Non-pigmented ciliary epithelial cell (primary cell): Measurements from ENCODE around the gene FAM81B.

Experiments
- DNase-seq: peaks from one replicate; pipeline ENCODE4 v3.0.0-alpha.2; 2010; ENCODE audit warnings: low read depth

Gene FAM81B

DNA sequence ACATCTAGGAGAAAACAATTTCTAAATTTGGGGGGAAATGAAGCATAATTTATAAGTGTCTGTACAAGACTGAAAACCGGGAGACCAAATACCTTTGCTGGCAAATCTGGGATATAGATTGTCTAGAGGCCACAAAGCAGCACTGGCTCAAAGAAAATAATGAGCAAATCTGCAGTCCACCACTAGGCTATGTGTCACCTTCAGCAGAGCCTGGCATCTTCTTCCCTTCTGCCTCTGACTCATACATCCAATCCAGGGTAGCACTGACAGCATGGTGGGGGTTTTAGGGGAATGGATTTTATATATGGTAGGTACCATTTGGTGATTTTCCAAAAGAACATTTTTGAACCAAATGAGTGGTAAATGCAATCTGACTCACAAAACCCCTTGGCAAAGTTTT, 12.8 kb downstream of the FAM81B start:
- no peak for DNase-seq

DNA sequence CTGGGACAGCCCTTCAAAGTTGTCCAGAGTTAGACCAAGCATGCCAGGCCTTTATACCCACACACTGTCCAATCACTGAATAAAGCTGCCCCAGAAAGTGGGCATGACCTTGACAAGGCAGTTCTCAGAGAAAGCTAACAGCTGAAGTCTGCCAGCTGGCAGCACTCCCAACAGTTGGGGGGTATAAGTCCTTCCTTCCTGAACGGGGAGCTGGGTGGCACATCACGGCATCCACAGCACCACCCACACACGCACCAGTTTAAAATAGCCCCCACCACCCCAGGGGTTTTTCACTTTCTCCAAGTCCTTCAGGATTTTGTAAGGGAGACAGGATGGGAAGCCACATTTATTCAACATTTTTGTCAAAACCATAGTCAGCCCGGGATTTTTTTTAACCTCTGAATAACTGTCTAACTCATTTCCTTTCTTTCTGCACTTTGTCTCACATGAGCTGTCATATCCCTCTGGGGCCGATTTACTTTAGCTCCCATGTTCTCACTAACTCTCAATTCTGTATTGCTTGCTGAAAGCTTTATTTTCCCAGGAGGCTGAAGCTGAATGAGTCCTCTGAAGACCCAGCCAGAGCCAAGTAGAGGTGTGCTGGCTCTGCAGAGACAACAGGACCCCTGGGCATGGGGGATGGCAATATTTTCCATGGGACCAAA, 15.4 kb downstream of the FAM81B start:
- no peak for DNase-seq

DNA sequence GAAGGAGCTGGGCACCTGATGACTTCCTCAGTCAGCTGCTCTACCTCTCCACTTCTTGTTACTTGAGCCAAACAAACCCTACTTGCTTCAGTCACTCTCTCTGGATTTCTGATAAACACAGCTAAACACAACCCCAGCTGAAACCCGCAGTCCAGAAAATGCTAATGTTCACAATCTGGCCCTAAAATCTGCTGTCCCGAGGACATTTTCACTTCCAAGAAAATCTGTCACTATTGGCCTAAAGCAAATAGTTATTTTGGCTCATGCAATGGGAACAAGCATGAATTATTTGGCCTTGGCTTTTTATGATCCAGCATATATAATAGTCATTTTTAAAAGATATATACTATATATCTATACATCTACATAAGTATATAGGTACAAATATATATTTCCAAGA, 19.1 kb downstream of the FAM81B start:
- no peak for DNase-seq

DNA sequence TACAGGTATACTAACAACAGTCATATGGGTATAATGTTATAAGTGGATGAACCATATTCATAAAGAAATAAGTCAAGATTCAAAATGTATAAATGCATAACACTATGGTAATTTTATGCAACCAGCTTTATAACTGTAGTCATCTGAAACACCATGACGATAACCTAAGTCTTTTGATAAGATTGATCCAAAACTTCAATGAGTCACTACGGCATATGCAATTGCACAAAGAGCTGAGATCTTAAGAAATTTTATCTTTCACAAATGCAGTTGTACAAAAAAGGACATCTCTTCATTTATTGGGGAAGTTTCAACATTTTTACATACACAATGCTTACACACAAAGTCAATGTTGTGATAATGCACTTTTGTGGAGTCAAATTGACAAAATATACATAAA, 20.3 kb downstream of the FAM81B start:
- no peak for DNase-seq

DNA sequence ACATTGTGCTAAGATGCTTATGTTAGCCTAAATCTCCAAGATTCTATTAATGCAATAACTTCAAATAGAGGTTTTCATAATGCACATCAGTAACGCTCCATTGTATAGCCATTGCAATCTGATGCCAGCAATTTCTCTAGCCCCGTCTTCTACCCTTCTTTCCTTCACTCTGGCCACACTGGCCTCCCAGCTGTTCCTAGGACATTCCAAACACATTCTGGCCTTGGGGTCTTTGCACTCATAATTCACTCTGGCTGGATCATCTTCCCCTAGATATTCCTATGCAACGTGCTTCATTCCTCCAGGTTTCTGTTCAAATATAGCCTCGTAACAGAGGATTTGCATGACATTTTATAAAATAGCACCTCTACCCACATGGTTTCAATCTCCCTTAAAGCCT, 23.3 kb downstream of the FAM81B start:
- DNase-seq = no peak

DNA sequence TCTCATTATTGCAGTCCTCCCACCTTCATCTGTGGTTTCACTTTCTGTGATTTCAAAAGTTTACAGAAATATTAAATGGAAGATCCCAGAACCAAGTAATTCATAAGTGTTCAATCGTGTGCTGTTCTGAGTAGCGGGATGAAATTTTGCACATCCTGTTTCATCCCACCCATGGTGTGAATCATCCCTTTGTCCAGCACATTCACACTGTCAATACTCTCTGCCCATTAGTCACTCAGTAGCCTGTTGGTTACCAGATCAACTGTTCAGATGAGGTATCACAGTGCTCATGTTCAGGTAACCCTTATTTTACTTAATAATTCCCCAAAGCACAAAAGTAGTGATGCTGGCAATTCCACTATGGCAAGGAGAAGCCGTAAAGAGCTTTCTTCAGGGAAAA, 26.8 kb downstream of the FAM81B start:
- no peak for DNase-seq

DNA sequence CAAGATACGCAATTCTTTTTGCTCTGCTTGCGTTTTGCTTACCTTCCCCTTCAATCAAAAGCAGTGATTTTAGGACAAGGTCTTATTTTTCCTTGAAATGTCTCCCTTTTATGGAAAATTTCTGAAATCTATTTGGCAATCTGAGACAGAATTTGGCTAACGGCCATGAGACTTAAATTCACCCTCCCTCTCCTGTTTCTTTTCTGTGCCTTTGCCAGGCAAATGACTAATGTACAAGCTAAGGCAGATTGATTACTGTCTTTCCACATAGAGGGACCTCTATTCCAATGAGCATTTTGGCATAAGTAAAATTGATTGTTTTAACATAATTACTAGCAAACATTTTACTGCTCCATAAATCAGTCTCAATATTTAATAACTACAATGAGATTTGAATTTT, 31.7 kb downstream of the FAM81B start:
- DNase-seq = no peak

DNA sequence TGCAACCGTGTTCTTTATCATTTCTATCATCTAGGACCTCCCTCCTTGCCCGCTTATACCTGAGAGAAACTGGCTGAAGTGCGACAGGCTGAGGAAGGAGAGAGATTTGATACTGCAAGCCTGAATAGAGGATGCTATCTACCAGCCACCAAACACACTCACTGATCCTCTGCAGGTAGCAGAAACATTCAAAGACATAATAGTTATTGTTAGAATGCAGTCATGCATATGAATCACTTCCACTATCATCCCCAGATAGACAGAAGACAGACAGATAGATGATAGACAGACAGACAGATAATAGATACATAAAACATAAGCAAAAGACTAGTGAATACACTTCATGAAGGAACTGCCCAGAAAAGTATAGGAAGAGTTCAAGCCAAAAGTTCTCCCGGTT, 32.9 kb downstream of the FAM81B start:
- DNase-seq = no peak

DNA sequence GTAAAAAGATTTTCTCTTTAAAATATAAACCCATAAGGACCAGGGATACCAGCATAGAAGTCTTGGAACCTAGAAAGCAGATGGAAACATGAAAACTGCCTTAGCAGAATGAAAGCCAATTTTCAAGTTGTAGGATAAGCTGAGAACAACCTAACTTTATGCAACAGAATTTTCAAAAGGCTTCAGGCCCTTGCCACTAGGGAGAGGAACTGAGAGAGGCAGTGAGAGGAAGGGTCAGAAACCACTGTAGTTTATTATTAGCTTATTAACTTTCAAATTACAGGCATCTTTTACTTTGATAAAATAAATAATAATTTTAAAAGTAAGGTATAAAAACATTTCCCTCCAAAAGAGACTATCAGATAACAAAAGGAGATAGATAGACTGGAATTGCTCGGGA, 33.4 kb downstream of the FAM81B start:
- no peak for DNase-seq

DNA sequence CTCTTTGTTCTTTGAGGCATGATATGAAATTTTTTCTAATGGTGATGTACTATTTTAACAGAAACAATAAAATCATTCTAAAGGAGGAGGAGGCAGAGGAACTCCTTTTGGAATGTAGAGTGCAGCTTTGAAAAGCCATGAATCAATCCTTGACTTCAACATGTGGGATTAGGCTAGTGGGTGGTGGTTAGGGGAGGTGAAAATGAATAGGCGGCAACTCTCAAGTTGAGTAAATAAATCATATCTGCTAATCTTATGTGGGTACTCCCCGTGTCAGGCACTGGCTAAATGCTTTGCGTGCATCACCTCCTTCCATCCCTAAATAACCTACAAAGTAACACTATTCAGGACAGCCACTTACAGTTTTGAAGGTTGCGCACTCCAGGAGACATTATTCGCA, 35.1 kb downstream of the FAM81B start:
- no peak for DNase-seq

DNA sequence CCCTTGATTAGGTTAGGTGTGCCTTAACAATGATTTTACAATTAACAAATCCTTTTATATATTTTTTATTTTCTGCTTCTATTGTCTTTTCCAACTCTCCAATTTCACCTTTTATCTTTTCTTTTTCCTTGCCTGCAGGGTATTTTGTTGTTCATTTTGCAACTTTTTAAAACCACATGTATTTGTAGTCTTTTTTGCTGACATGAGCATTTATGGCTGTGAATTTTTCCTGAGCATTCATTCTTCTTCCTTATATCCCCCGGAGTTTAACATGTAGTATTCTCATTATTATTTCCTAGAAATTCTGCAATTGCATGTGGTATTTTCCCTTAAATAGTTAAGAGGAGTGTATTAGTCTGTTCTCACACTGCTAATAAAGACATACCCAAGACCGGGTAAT, 41.6 kb downstream of the FAM81B start:
- no peak for DNase-seq

DNA sequence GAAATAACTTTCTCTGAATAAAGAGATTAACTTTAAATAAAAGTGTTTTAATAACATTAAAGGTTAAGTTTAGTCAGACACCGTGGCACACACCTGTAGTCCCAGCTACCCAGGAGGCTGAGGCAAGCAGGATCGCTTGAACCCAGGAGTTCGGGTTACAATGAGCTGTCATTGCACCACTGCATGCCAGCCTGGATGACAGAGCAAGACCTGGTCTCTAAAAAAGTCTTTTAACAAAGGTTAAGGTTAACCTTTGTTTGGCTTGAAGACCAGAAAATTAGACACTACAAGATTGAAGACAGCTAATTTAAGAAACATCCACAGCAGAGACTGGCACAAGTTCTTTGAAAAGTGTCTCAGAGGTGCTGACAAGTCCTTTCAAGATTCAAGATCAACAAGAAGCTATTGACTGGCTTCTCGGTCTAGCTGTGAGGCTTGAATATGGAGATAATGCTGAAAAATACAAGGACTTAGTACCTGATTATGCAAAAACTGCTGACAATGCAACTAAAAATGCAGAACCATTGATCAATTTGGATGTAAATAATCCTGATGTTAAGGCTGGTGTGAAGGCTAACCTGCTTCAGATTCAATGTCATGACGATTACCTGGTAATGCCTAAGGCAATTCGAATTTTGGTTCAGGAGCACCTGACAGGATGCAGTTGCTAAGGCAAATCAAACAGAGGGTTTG, 48.8 kb downstream of the FAM81B start:
- no peak for DNase-seq

DNA sequence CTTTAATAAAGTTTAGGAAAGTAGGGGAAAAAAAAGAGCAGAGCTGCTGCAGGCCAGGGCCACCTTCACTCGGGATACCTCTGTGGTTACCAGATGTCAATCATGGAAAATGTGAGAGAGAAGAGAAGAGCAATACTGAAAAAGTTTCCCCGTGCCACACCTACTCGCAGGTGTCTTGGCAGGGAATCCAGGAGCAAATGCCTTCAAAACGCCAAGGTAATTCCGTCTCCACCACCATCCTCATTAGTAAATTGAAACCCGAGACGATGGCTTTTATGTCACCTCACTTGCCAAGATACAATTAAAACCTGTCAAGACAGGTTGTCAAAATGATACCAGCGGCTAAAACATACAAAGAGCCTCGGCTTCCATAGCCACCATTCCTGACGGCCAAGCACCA, 49.7 kb downstream of the FAM81B start:
- no peak for DNase-seq

DNA sequence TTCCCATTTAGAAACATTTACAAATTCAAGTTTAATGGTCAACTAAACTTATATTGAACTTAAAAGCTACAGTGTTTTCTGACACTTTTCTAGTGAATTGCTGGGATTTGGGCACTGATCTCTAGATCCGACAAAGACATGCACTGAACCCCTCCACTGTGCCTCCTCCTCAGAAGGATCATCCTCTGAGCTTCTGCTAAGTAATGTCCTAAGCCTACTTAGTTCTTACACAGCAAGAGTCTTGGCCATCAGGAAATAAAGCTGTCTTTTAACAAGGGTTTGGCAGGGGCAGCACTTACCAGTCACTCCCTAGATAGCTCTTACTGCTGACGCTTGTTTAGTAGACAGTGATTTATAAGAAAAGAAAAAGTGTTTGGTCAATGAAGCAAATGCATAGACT, 50.5 kb downstream of the FAM81B start:
- DNase-seq = no peak

DNA sequence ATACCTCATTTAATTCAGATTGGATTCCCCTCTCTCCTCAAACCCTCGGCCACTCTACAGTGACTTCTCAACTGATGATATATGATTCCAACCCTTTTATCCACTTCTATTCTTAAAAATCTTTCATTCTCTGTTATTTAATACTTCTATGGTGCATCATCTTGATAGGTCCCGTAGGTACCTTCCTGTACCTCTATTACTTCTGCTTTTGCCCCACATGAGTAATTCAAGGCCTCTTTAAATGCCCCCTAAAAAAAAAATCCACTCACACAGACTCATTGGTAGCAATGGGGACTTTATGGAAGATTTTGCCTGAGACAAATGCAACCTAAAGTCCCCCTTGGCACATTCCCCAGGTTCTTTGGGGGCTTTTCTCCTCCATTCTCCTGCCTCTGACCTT, 54.3 kb downstream of the FAM81B start:
- DNase-seq = no peak

DNA sequence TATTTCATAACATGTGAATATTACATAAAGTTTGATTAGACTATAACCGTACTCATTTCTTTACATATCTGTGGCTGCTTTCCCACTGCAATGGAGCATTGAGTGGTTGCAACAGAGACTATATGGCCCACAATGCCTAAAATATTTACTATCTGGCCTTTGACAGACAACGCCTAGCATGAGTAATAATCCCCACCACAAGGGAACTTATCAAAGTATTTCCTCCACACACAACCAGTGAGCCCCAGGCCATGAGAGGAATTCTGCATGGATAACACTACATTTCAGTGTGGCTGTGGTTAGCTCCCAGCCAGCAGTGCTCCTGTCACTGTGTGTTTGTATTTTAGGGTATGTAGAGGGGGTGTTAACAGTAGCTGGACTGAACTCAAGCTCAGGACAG, 54.8 kb downstream of the FAM81B start:
- DNase-seq = peak; percentile 74

DNA sequence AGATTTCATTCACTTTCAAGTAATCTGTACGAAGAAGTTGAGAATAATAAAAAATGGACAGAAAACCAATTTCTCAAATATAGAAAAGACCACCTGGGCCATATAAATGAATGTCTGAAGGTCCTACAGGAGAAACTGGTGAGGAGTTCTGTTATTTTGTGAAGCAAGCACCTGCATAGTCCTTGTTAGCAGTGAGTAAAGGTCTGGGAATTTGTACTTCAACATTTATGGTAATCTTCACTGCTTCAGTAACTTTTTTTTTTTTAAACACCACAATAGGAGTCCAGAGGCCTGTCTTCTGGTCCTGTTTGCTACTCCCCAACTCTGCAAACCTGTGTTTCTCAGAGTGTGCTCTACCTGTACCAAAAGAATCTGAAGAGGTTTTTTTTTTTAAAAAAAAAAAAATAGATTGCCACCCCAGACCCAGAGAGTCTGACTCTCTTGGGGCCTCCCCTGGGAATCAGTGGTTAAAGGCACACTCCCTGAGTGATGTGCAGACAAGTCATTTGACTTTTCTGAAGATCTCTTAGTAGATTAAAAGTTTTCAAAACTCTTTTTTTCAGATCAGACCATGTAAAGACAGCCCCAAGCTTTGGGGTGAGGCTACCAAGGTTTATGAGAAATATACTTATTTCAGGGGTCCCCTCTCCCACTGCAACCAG, 55.5 kb downstream of the FAM81B start:
- peak; percentile 46 for DNase-seq

DNA sequence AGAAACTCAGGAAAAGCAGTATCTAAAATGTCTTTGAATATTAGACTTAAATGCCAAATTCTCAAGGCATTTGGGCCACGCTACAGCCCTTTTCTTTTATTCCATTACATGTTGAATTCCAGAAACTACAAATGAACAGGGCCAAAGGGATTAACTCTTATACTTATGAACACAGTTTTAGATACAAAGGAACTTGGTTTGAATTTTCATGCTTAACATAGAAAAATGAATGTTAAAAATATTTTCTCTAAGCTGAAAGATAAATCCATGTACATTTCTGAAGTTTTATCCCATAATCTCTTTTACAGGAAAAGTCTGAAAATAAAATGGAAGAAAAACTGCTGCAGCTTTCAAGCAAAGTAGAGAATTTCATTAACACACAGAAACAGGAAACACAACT, 56.8 kb downstream of the FAM81B start:
- DNase-seq = no peak

DNA sequence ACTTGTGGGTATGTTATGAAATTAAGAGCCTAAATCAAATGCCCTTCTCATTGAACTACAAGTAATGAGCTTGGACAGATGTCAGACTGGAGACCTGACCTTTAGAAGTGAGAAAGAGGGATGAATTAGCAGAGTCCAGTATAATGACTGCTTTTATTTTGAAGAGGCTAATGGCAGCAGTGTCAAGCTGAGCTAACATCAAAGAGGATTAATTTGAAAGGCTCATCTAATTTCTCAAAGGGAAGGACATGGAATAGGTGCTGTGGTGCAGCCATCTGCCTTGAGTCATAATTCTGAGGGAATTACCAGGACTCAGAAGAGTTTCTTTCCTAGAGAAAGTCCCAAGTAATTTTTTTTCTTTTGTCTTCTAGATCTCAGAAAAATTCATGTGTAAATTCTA, 57.6 kb downstream of the FAM81B start:
- DNase-seq = no peak

DNA sequence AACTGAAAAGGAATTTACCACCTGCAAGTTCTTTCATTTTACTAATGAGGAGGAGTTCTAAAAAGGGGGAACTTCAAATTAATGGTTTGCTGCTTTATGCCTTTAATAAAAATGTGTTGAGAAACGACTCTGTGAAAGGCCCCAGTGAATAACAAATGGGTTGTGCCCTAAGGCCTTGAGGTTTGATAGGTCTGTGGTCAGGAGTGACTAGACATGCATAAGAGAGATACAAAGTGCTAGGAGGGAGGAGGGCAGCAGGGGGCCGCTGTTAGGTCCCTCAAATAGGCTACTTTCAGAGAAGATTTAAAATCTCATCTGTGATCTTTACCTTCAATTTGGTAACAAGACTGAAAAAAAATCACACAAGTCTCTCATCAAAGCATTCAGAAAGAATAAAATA, 58.3 kb downstream of the FAM81B start:
- no peak for DNase-seq

DNA sequence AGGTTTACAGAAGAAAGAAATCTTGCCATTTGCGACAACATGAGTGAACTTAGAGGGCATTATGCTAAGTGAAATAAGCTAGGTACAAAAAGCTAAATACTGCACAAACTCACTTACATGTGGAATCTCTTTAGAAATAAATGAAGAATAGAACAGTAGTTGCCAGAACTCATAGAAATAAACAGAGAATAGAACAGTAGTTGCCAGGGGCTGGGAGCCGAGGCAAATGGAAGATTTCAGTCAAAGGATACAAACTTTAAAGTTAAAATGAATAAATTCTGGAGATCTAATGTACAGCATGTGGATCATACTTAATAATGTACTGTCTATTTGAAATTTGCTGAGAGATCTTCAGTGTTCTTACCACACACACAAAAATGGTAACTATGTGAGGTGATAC, 63.4 kb downstream of the FAM81B start:
- no peak for DNase-seq

DNA sequence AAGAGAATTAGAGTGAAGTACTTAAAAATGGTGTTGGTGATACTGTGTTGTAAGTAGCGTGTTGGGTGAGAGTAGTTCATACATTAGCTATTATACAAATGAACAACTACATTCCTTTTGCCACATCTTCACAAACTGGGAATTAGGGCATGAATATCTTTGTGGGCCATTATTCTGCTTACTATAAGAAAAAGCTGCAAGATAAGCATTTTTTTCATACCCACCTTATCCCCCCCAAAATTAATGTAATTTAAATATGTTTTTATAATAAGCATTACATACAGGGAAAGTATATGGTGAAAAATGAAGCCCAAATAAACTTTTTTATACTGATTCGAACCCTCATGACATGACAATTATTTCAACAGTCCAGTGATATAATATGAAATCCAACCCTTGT, 69.5 kb downstream of the FAM81B start:
- DNase-seq = no peak

DNA sequence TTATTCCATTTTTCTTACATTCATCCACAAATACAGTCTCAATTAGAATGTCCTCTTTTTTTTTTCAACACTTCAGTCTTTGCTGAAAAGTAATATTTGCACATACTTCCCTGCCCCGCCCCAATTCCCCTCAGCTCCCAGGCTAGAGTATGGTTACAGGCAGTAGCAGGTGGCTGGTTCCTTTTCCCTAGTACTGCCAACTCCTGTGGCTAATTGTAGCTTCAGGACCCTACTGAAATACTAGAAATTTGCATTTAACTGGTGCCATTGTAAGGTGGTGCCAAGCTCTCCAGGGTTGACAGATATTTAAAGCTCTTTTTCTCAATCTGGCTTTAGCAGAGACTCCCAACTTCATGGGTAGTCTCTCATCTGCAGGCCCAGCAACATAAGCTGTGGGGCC, 80.3 kb downstream of the FAM81B start:
- no peak for DNase-seq

DNA sequence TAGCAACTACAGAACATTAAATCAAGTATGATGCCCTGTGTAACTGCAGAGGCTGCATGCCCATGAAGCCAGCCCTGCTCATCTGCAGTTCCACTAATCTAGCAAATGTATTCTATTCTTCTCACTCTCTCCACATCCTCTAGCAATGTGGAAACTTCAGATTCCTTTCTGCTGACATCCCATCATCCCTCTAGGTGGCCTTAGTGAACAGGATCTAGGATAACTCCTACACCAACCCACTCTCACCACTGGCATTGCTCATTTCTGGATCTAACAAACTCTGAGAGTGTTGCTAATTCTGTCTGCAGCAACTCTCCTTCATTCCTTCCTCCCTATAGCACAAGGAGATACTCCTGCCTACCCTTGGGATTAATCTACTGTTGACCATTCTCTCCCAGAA, 80.8 kb downstream of the FAM81B start:
- DNase-seq = peak; percentile 60
